Fibroblast of lung (primary cell): ENCODE measurements around the gene CCDC138.
"Not testable (repeated sequence)": the region's sequence is repeated elsewhere in the genome, so short reads cannot be mapped to it uniquely, and the experiment has no call there.

Source experiments
- CTCF ChIP-seq, 2 donors: IDR thresholded peaks in 1 of 2; conservative IDR thresholded peaks in 1 of 2; 1 replicate in 1 of 2; 2 replicates in 1 of 2; pipeline ENCODE4 v1.5.1; 2011 to 2012; ENCODE audit warnings: low read length in 2 of 2, control low read depth in 1 of 2, inconsistent platforms in 1 of 2, low read depth in 1 of 2, mild to moderate bottlenecking in 1 of 2
- EZH2 ChIP-seq: IDR thresholded peaks from 2 replicates; pipeline ENCODE4 v1.5.1; 2012; ENCODE audit warnings: low read length, control low read depth, mild to moderate bottlenecking; ENCODE audit errors: missing control alignments

- not testable (repeated sequence) for TF ChIP-seq CTCF (conservative IDR thresholded peaks at IDR 0.05 in 1 of 2, IDR thresholded peaks at IDR 0.05 in 1 of 2; ENCODE audit: low read depth in 1 of 2, low read length in 2 of 2); EZH2
Observed at GRCh38 chr2:108757973-108758372, 28.6 kb upstream of the CCDC138 start.
